KMS-11 (cell line): ENCODE results near the gene MOV10L1.

Experiments
- H2AFZ ChIP-seq: fragments of 200-600 bp; sonication (generic); 2 replicates; pipeline ENCODE4 v1.6.1; 2016; ENCODE audit warnings: antibody characterized with exemption, mixed run types, low read depth
- H3K27ac ChIP-seq: fragments of 200-600 bp; sonication (generic); 2 replicates; pipeline ENCODE4 v1.6.1; 2016; ENCODE audit warnings: mild to moderate bottlenecking, mixed run types
- H3K27me3 ChIP-seq: fragments of 200-600 bp; sonication (generic); 2 replicates; pipeline ENCODE4 v1.6.1; 2017; ENCODE audit warnings: mild to moderate bottlenecking, low read depth, mixed run types, moderate library complexity; ENCODE audit not compliant: insufficient read depth
- H3K36me3 ChIP-seq: fragments of 200-600 bp; sonication (generic); 2 replicates; pipeline ENCODE4 v1.6.1; 2017; ENCODE audit warnings: mild to moderate bottlenecking, mixed run types; ENCODE audit not compliant: insufficient read depth
- H3K4me1 ChIP-seq: fragments of 200-600 bp; sonication (generic); 2 replicates; pipeline ENCODE4 v1.6.1; 2016; ENCODE audit warnings: mild to moderate bottlenecking, low read depth, mixed run types; ENCODE audit not compliant: poor library complexity, severe bottlenecking
- H3K4me2 ChIP-seq: fragments of 200-600 bp; sonication (generic); 2 replicates; pipeline ENCODE4 v1.7.0; 2016; ENCODE audit warnings: mild to moderate bottlenecking, mixed run types
- H3K4me3 ChIP-seq: fragments of 200-600 bp; sonication (generic); IDR thresholded peaks from 2 replicates; pipeline ENCODE4 v1.6.1; 2017; ENCODE audit warnings: low read depth, low read length, mixed read lengths; ENCODE audit not compliant: insufficient read depth
- H3K79me2 ChIP-seq: fragments of 200-600 bp; sonication (generic); 2 replicates; pipeline ENCODE4 v1.6.1; 2016; ENCODE audit warnings: low read depth, mixed run types; ENCODE audit not compliant: insufficient read depth
- H3K9ac ChIP-seq: fragments of 200-600 bp; sonication (generic); 2 replicates; pipeline ENCODE4 v1.6.1; 2016; ENCODE audit warnings: mild to moderate bottlenecking, mixed run types
- H4K20me1 ChIP-seq: fragments of 200-600 bp; sonication (generic); 2 replicates; pipeline ENCODE4 v1.6.1; 2016; ENCODE audit warnings: mild to moderate bottlenecking, mixed run types; ENCODE audit not compliant: insufficient read depth
- CTCF ChIP-seq: fragments of 200-600 bp; sonication (generic); conservative IDR thresholded peaks from 2 replicates; pipeline ENCODE4 v1.6.1; 2017; ENCODE audit warnings: low read depth, mild to moderate bottlenecking, antibody characterized with exemption, low read length, moderate library complexity, mixed read lengths

The MOV10L1 gene

GRCh38 chr22:50141462-50141861 lies 51.7 kb downstream of the MOV10L1 start:
- Histone ChIP-seq H3K4me2 (no peak overlapping the region), H2AFZ (no peak overlapping the region), H3K79me2 (no peaks in the 10 kb centered on the region), H3K27me3 (no peaks in the 10 kb centered on the region), H3K4me1 (peaks cover 38% of the 10 kb centered on the region), H3K36me3 (no peaks in the 10 kb centered on the region), H4K20me1 (no peaks in the 10 kb centered on the region), H3K4me3 (no peak overlapping the region), H3K9ac (no peak overlapping the region), H3K27ac (no peak overlapping the region; the same call in 1 of the 2 replicates)
- TF ChIP-seq CTCF: no peak

- Histone ChIP-seq H3K27ac (no peak overlapping the region), H3K9ac (no peak overlapping the region), H3K36me3 (no peaks in the 10 kb centered on the region), H3K27me3 (no peaks in the 10 kb centered on the region), H3K4me3 (no peak overlapping the region), H3K4me2 (no peak overlapping the region), H4K20me1 (no peaks in the 10 kb centered on the region), H2AFZ (no peak overlapping the region), H3K79me2 (no peaks in the 10 kb centered on the region), H3K4me1 (peaks cover 38% of the 10 kb centered on the region)
- TF ChIP-seq CTCF: no peak
Measured at GRCh38 chr22:50141891-50142363, 52.1 kb downstream of the MOV10L1 start.

GRCh38 chr22:50143096-50143495 lies 53.3 kb downstream of the MOV10L1 start:
- Histone ChIP-seq H3K79me2 (no peaks in the 10 kb centered on the region), H3K4me3 (no peak overlapping the region), H4K20me1 (no peaks in the 10 kb centered on the region), H3K36me3 (no peaks in the 10 kb centered on the region), H3K4me2 (no peak overlapping the region), H3K27ac (no peak overlapping the region), H2AFZ (no peak overlapping the region), H3K27me3 (no peaks in the 10 kb centered on the region), H3K9ac (no peak overlapping the region), H3K4me1 (peaks cover 35% of the 10 kb centered on the region)
- TF ChIP-seq CTCF: no peak

GRCh38 chr22:50144005-50144614 lies 54.3 kb downstream of the MOV10L1 start:
- no peak overlapping the region for H2AFZ ChIP-seq
- no peaks in the 10 kb centered on the region for H3K79me2 ChIP-seq
- H3K4me3 ChIP-seq: no peak overlapping the region
- no peak overlapping the region for H3K27ac ChIP-seq
- no peak for TF ChIP-seq CTCF
- H3K9ac ChIP-seq: no peak overlapping the region
- H3K27me3 ChIP-seq: no peaks in the 10 kb centered on the region
- H4K20me1 ChIP-seq: no peaks in the 10 kb centered on the region
- H3K4me1 ChIP-seq: peaks cover 25% of the 10 kb centered on the region
- no peaks in the 10 kb centered on the region for H3K36me3 ChIP-seq
- no peak overlapping the region for H3K4me2 ChIP-seq
